Neural progenitor cell (in vitro differentiated cells): Measurements from ENCODE around the gene TUBA3E. TPM values are rescaled to one million over a fixed set of nuclear protein-coding genes. Genes with fewer than 3 reads are reported as not detected.
"Not testable (repeated sequence)": the region's sequence is repeated elsewhere in the genome, so short reads cannot be mapped to it uniquely, and the experiment has no call there.

Experiments
- DNase-seq: peaks from one replicate; pipeline ENCODE4 v3.0.0-alpha.2; 2016; ENCODE audit warnings: low spot score
- H2AFZ ChIP-seq: fragments of 200-600 bp; sonication (generic); replicated peaks from 2 replicates; pipeline ENCODE4 v1.6.1; 2016; ENCODE audit warnings: antibody characterized with exemption
- H3F3A ChIP-seq: fragments of 200-600 bp; sonication (generic); 2 replicates; pipeline ENCODE4 v1.6.1; 2016; ENCODE audit warnings: antibody characterized with exemption, low read depth
- H3K27ac ChIP-seq: fragments of 200-600 bp; sonication (generic); 2 replicates; pipeline ENCODE4 v1.5.1; 2016; ENCODE audit warnings: mild to moderate bottlenecking
- H3K27me3 ChIP-seq: fragments of 200-600 bp; sonication (generic); 2 replicates; pipeline ENCODE4 v1.6.1; 2016; ENCODE audit warnings: mild to moderate bottlenecking, moderate library complexity
- H3K36me3 ChIP-seq: fragments of 200-600 bp; sonication (generic); 2 replicates; pipeline ENCODE4 v1.5.1; 2016
- H3K4me1 ChIP-seq: fragments of 200-600 bp; sonication (generic); 2 replicates; pipeline ENCODE4 v1.6.1; 2016; ENCODE audit warnings: mixed run types
- H3K4me2 ChIP-seq: fragments of 200-600 bp; sonication (generic); 2 replicates; pipeline ENCODE4 v1.6.1; 2016
- H3K4me3 ChIP-seq: fragments of 200-600 bp; sonication (generic); 2 replicates; pipeline ENCODE4 v1.5.1; 2016
- H3K79me2 ChIP-seq: fragments of 200-600 bp; sonication (generic); 2 replicates; pipeline ENCODE4 v1.6.1; 2016; ENCODE audit warnings: low read depth
- H3K9ac ChIP-seq: fragments of 200-600 bp; sonication (generic); 2 replicates; pipeline ENCODE4 v1.6.1; 2016
- H3K9me3 ChIP-seq: fragments of 200-600 bp; sonication (generic); 2 replicates; pipeline ENCODE4 v1.5.1; 2016; ENCODE audit warnings: low read depth
- H4K20me1 ChIP-seq: fragments of 200-600 bp; sonication (generic); 2 replicates; pipeline ENCODE4 v1.6.1; 2016; ENCODE audit warnings: low read depth
- H3K27ac Mint-ChIP-seq: 3 replicates; pipeline ENCODE4 v1.8.0; 2021; ENCODE audit warnings: mixed read lengths
- H3K27me3 Mint-ChIP-seq: 2 replicates; pipeline ENCODE4 v1.8.0; 2022; ENCODE audit warnings: low read depth, mild to moderate bottlenecking, inconsistent platforms, moderate library complexity, mixed read lengths; ENCODE audit not compliant: insufficient read depth
- H3K36me3 Mint-ChIP-seq: 3 replicates; pipeline ENCODE4 v1.8.0; 2021; ENCODE audit warnings: mixed read lengths
- H3K4me1 Mint-ChIP-seq: 3 replicates; pipeline ENCODE4 v1.8.0; 2021; ENCODE audit warnings: mixed read lengths
- H3K4me3 Mint-ChIP-seq: 3 replicates; pipeline ENCODE4 v1.8.0; 2021; ENCODE audit warnings: mild to moderate bottlenecking, moderate library complexity, mixed read lengths
- H3K9me3 Mint-ChIP-seq: 3 replicates; pipeline ENCODE4 v1.8.0; 2020; ENCODE audit warnings: mixed read lengths
- EZH2phosphoT487 ChIP-seq: fragments of 200-600 bp; sonication (generic); IDR thresholded peaks from 2 replicates; pipeline ENCODE4 v1.6.1; 2017; ENCODE audit warnings: antibody characterized with exemption
- total RNA-seq: library from RNA; depleted of rRNA; stranded (reverse); fragments of >200 nt; gene quantifications from 2 replicates; pipeline ENCODE4 v1.2.3, GENCODE V29; 2015; ENCODE audit warnings: low replicate concordance

TUBA3E gene
- total RNA-seq, 1 donor from 2014 or later: not detected

DNA sequence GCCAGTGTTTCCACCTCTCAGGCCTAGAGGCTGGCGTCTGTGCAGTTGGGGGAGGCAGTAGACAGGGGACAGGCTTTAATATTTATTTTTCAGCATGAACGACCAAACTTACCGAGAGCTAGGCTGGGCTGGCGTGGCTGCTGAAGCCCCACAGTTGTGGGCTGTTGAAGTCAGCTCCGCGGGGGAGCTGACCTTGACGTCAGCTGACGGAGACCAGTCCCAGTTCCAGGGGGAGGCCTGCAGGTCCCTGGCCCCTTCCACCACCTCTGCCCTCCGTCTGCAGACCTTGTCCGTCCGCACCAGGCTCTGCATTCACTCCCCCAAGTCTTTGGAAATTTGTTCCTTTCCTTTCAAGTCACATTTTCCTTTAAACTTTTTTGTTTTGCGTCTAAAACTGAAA, 33.4 kb upstream of the TUBA3E start:
- no peaks in the 10 kb centered on the region for H3K4me1 ChIP-seq
- DNase-seq: no peak
- H3K36me3 ChIP-seq: no peaks in the 10 kb centered on the region
- TF ChIP-seq EZH2phosphoT487: no peak
- no peaks in the 10 kb centered on the region for H3K9me3 ChIP-seq
- H3K79me2 ChIP-seq: no peaks in the 10 kb centered on the region
- no peaks in the 10 kb centered on the region for H3F3A ChIP-seq
- Mint-ChIP-seq H3K27me3 (peaks cover 9% of the 10 kb centered on the region), H3K4me3 (no peak overlapping the region), H3K4me1 (peaks cover 7% of the 10 kb centered on the region), H3K9me3 (peaks cover 3% of the 10 kb centered on the region), H3K36me3 (no peaks in the 10 kb centered on the region), H3K27ac (no peak overlapping the region)
- H4K20me1 ChIP-seq: no peaks in the 10 kb centered on the region
- no peak overlapping the region for H3K27ac ChIP-seq
- no peak overlapping the region for H3K4me2 ChIP-seq
- H3K27me3 ChIP-seq: no peaks in the 10 kb centered on the region
- no peak overlapping the region for H2AFZ ChIP-seq
- no peak overlapping the region for H3K9ac ChIP-seq
- no peak overlapping the region for H3K4me3 ChIP-seq

DNA sequence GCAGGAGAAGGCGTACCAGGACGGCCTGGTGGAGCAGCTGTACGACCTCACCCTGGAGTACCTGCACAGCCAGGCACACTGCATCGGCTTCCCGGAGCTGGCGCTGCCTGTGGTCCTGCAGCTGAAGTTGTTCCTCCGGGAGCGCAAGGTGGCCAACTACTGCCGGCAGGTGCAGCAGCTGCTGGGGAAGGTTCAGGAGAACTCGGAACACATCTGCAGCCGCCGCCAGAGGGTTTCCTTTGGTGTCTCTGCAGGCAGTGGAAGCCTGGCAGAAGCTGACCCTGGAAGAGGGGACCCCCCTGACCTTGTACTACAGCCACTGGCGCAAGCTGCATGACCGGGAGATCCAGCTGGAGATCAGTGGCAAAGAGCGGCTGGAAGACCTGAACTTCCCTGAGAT, 32.7 kb upstream of the TUBA3E start:
- not testable (repeated sequence) for H3K79me2 ChIP-seq, H3F3A ChIP-seq, H3K27ac ChIP-seq, H3K4me1 Mint-ChIP-seq, H3K4me1 ChIP-seq, DNase-seq, H3K27ac Mint-ChIP-seq, H3K4me3 Mint-ChIP-seq, H3K27me3 Mint-ChIP-seq, H4K20me1 ChIP-seq, H2AFZ ChIP-seq, H3K36me3 Mint-ChIP-seq, H3K9ac ChIP-seq, H3K36me3 ChIP-seq, H3K9me3 Mint-ChIP-seq, H3K4me3 ChIP-seq, H3K4me2 ChIP-seq, H3K9me3 ChIP-seq, H3K27me3 ChIP-seq

DNA sequence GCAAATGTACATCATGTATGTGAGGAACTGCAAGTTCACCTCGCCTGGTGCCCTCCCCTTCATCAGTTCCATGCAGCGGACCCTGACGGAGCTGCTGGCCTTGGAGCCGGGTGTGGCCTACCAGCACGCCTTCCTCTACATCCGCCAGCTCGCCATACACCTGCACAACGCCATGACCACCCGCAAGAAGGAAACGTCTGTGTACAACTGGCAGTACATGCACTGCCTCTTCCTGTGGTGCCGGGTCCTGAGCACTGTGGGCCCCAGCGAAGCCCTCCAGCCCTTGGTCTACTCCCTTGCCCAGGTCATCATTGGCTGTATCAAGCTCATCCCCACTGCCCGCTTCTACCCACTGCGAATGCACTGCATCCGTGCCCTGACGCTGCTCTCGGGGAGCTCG, 32.1 kb upstream of the TUBA3E start:
- not testable (repeated sequence) for DNase-seq, H3K9me3 ChIP-seq, H3F3A ChIP-seq, H3K4me3 Mint-ChIP-seq, H3K4me1 Mint-ChIP-seq, H3K27ac Mint-ChIP-seq, H3K27me3 Mint-ChIP-seq, H3K4me1 ChIP-seq, H2AFZ ChIP-seq, H3K27ac ChIP-seq, H3K36me3 Mint-ChIP-seq, H3K4me2 ChIP-seq, H3K27me3 ChIP-seq, H4K20me1 ChIP-seq, H3K9ac ChIP-seq, H3K9me3 Mint-ChIP-seq, H3K79me2 ChIP-seq, H3K36me3 ChIP-seq, H3K4me3 ChIP-seq

DNA sequence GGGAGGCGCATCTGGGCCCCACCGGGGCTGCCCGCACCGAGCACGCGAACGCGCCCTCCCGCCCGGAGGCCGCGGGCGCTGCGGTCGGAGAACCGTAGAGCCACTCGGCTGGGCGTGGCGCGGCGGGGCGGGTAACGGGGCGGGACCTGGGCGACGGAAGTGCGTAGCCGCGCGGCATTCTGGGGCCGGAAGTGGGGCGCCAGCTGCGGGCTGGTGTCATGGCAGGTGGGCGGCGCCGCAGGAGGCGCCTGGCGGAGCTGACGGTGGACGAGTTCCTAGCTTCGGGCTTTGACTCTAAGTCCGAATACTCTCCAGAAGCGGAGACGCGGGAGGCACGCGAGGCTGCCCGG, 30.9 kb upstream of the TUBA3E start:
- H3K9ac ChIP-seq, DNase-seq, H4K20me1 ChIP-seq, H3K4me1 ChIP-seq, H3K27me3 Mint-ChIP-seq, H2AFZ ChIP-seq, H3K36me3 ChIP-seq, H3K9me3 ChIP-seq, H3K4me1 Mint-ChIP-seq, H3F3A ChIP-seq, H3K4me3 Mint-ChIP-seq, H3K36me3 Mint-ChIP-seq, H3K27ac Mint-ChIP-seq, H3K27ac ChIP-seq, H3K4me3 ChIP-seq, H3K4me2 ChIP-seq, H3K9me3 Mint-ChIP-seq, H3K27me3 ChIP-seq, H3K79me2 ChIP-seq: not testable (repeated sequence)

DNA sequence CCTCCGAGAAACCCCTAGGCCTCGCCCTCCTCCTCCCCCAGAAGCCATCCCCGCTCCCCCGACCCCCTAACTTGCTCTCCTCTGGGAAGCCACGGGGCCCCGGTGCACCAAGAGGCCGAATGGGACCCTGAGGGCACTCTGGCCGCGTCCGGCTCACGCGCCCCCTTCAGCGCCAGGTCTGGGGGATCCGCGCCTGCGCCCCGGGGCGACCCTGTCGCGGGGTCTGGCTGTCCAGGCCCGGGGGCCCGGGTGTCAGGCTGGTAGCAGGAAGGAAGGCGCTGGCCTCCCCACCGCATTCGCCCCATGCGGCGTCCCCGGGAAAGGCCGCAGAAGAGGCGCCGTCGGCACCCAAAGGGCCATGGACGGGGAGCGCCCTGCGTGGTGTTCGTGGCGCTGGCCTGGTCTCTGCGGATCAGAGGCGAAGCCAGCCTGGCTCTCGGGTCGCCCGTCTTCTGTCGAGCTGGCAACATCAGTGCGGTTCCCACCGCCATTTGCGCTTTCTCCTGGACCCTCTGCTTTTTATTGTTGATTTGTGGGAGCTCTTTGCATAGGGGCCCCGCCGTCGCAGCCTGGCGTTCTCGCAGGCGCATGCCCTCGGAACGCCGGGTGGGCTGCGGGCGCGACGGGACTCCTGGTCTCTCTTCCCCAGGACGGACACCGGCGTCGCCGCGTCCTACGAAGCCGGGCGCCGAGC, 30.4 kb upstream of the TUBA3E start:
- not testable (repeated sequence) for H3K27ac ChIP-seq, H3K36me3 Mint-ChIP-seq, H3K9me3 ChIP-seq, H3K27me3 ChIP-seq, H3K9ac ChIP-seq, H3K4me1 ChIP-seq, H3F3A ChIP-seq, DNase-seq, H3K4me3 ChIP-seq, H2AFZ ChIP-seq, H4K20me1 ChIP-seq, H3K4me1 Mint-ChIP-seq, H3K4me2 ChIP-seq, H3K9me3 Mint-ChIP-seq, H3K79me2 ChIP-seq, H3K36me3 ChIP-seq, H3K27ac Mint-ChIP-seq, H3K4me3 Mint-ChIP-seq, H3K27me3 Mint-ChIP-seq

DNA sequence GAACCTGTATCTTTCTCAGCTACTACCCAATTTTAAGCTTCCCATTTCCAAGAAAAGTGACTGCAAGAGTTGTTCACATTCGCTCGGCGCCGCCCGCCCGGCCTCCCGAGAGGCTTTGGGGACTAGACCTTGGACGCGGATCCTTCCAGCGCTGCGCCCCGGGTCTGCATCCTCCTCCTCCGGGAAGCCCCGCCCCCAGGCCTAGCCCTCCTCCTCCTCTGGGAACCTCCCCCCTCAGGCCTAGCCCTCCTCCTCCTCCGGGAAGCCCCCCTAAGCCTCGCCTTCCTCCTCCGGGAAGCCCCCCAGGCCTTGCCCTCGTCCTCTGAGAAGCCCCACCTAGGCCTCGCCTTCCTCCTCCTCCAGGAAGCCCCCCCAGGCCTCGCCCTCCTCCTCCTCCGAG, 29.8 kb upstream of the TUBA3E start:
- H3F3A ChIP-seq, H3K79me2 ChIP-seq, H3K4me1 ChIP-seq, H3K36me3 Mint-ChIP-seq, H2AFZ ChIP-seq, H3K36me3 ChIP-seq, H3K27ac Mint-ChIP-seq, H3K4me2 ChIP-seq, H3K9me3 ChIP-seq, H3K27me3 Mint-ChIP-seq, H3K9me3 Mint-ChIP-seq, H3K27ac ChIP-seq, H4K20me1 ChIP-seq, DNase-seq, H3K9ac ChIP-seq, H3K4me3 ChIP-seq, H3K4me1 Mint-ChIP-seq, H3K4me3 Mint-ChIP-seq, H3K27me3 ChIP-seq: not testable (repeated sequence)

DNA sequence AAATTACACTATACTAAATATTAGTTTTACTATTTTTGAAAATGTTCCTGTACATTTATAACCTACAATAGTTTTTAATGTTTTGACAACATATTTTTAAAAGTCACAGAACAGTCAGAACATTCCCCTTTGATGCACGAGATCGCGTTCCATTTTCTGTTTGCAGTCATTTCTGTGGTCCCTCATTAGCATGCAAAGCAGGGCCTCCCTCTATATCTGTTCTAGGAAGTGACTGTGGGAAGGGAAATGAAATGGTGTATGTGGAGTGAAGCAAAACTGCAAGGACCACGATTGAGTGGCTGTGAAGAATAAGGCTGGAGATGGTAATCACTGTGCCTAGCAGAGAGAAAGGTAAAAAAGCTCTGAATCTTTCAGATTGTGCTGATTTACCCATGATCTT, 24.3 kb upstream of the TUBA3E start:
- not testable (repeated sequence) for H3K4me1 ChIP-seq, H3F3A ChIP-seq, H3K4me3 ChIP-seq, H3K27me3 ChIP-seq, DNase-seq, H3K4me3 Mint-ChIP-seq, H3K4me1 Mint-ChIP-seq, H3K27me3 Mint-ChIP-seq, H3K36me3 ChIP-seq, H3K9me3 Mint-ChIP-seq, H3K79me2 ChIP-seq, H3K27ac ChIP-seq, H3K4me2 ChIP-seq, H4K20me1 ChIP-seq, H3K27ac Mint-ChIP-seq, H3K36me3 Mint-ChIP-seq, H3K9me3 ChIP-seq, H3K9ac ChIP-seq, H2AFZ ChIP-seq

DNA sequence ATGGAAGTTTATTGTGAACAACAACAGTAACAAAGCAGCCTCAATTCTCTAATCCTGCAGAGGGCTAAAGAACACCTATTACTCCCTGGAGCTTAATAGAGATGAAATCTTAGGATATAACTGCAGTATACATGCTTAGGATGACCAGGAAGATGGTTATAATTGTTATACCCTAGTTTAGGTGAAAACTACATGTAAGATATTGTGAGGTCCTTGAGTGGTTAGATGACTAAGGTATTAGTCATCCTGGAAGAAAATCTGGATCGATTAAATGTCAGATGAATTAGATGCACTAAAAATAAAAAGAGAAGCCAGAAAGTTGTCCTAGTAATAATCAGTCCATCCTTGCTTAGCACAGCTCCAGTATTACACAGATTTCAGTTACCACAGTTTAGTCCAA, 22.3 kb upstream of the TUBA3E start:
- not testable (repeated sequence) for H3K36me3 ChIP-seq, H3K4me3 ChIP-seq, H3K36me3 Mint-ChIP-seq, H3K9me3 ChIP-seq, DNase-seq, H3K27me3 Mint-ChIP-seq, H3K4me1 ChIP-seq, H3K27ac ChIP-seq, H3K27ac Mint-ChIP-seq, H3K9me3 Mint-ChIP-seq, H3F3A ChIP-seq, H3K4me2 ChIP-seq, H4K20me1 ChIP-seq, H3K4me3 Mint-ChIP-seq, H3K9ac ChIP-seq, H3K4me1 Mint-ChIP-seq, H2AFZ ChIP-seq, H3K27me3 ChIP-seq, H3K79me2 ChIP-seq
